Neutrophil (primary cell): ENCODE measurements around the gene SLC5A2.

Experiments
- H3K27ac ChIP-seq: fragments of 200-600 bp; sonication (generic); 2 replicates; pipeline ENCODE4 v1.5.1; 2016; ENCODE audit warnings: mild to moderate bottlenecking, moderate library complexity
- H3K27me3 ChIP-seq: fragments of 200-600 bp; sonication (generic); 2 replicates; pipeline ENCODE4 v1.6.0; 2016; ENCODE audit warnings: mild to moderate bottlenecking
- H3K36me3 ChIP-seq: fragments of 200-600 bp; sonication (generic); 2 replicates; pipeline ENCODE4 v1.5.1; 2017
- H3K4me1 ChIP-seq, 2 experiments: fragments of 200-600 bp in 1 of 2; sonication (generic) in 1 of 2; 1 replicate in 1 of 2; 2 replicates in 1 of 2; pipeline versions ENCODE4 v1.5.1 to v1.6.1; 2013 to 2016; ENCODE audit warnings: low read depth in 1 of 2, low read length in 1 of 2, mild to moderate bottlenecking in 1 of 2, moderate library complexity in 1 of 2; ENCODE audit not compliant: control insufficient read depth in 1 of 2, insufficient read depth in 1 of 2
- H3K4me3 ChIP-seq, 2 experiments: fragments of 200-600 bp in 1 of 2; sonication (generic) in 1 of 2; 1 replicate in 1 of 2; 2 replicates in 1 of 2; pipeline ENCODE4 v1.5.1; 2013 to 2016; ENCODE audit warnings: low read depth in 1 of 2, low read length in 1 of 2, mild to moderate bottlenecking in 1 of 2, moderate library complexity in 1 of 2
- H3K9me3 ChIP-seq: fragments of 200-600 bp; sonication (generic); 2 replicates; pipeline ENCODE4 v1.5.1; 2016
- TF ChIP-seq, protein P1 (sequence below): fragments of 200-600 bp; sonication (generic); IDR thresholded peaks from 2 replicates; pipeline ENCODE4 v1.5.1; 2016; ENCODE audit warnings: antibody characterized with exemption

The SLC5A2 gene

DNA sequence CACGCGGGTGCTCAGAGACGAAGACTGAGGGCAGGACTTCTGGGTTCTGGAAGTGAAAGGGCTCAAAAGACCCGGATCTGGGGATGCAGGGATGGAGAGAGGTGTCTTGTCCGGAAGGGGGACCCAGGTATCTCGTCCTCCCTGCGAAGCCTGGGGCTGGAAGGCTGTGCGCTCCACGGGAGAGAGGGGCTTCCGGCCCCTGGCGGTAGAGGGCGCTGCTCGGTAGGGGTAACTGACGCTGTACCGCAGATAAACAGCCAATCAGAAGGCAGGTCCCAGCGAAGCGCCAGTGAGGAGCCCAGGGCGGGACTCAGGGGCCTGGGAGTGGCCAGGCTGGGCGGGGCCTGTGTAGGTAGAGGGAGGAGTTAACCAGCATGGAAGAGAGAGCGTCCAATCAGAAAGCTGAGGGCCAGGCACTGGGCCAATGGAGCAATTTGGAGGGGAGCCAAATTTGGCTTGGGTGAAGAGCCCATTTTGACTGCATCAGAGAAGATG, 10.2 kb upstream of the SLC5A2 start:
- Histone ChIP-seq H3K27me3 (peaks cover 70% of the 10 kb centered on the region), H3K27ac (no peak overlapping the region), H3K9me3 (no peaks in the 10 kb centered on the region), H3K4me1 (peaks cover 22 to 31% of the 10 kb centered on the region in 2 experiments), H3K36me3 (no peaks in the 10 kb centered on the region), H3K4me3 (no peak overlapping the region)
- TF ChIP-seq, protein P1, sequence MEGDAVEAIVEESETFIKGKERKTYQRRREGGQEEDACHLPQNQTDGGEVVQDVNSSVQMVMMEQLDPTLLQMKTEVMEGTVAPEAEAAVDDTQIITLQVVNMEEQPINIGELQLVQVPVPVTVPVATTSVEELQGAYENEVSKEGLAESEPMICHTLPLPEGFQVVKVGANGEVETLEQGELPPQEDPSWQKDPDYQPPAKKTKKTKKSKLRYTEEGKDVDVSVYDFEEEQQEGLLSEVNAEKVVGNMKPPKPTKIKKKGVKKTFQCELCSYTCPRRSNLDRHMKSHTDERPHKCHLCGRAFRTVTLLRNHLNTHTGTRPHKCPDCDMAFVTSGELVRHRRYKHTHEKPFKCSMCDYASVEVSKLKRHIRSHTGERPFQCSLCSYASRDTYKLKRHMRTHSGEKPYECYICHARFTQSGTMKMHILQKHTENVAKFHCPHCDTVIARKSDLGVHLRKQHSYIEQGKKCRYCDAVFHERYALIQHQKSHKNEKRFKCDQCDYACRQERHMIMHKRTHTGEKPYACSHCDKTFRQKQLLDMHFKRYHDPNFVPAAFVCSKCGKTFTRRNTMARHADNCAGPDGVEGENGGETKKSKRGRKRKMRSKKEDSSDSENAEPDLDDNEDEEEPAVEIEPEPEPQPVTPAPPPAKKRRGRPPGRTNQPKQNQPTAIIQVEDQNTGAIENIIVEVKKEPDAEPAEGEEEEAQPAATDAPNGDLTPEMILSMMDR: no peak

DNA sequence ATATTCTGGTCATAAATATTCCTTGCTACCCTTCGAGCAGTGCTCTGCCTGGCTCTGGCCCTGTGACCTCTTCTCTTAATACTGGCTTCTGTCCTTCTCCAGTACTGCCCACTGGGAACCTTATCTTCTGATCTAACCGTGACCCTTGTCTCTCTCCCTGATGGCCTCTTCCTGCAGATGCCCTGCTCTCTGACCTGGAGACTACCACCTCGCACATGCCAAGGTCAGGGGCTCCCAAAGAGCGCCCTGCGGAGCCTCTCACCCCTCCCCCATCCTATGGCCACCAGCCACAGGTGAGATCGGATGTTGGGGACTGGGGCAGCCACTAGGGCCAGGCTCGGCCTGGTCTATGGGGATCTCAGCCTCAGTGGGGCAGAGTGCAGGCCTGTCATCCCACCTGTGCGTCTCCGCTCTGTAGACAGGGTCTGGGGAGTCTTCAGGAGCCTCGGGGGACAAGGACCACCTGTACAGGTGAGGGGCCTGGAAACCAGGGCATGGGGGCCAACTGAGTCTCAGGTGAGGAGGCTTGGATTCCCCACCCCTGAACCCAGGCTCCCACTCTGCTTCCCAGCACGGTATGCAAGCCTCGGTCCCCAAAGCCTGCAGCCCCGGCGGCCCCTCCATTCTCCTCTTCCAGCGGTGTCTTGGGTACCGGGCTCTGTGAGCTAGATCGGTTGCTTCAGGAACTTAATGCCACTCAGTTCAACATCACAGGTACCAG, 9.5 kb upstream of the SLC5A2 start:
- Histone ChIP-seq H3K9me3 (no peaks in the 10 kb centered on the region), H3K27me3 (peaks cover 77% of the 10 kb centered on the region), H3K36me3 (no peaks in the 10 kb centered on the region), H3K4me1 (peaks cover 22 to 32% of the 10 kb centered on the region in 2 experiments), H3K27ac (no peak overlapping the region), H3K4me3 (no peak overlapping the region)
- TF ChIP-seq, protein P1: no peak

DNA sequence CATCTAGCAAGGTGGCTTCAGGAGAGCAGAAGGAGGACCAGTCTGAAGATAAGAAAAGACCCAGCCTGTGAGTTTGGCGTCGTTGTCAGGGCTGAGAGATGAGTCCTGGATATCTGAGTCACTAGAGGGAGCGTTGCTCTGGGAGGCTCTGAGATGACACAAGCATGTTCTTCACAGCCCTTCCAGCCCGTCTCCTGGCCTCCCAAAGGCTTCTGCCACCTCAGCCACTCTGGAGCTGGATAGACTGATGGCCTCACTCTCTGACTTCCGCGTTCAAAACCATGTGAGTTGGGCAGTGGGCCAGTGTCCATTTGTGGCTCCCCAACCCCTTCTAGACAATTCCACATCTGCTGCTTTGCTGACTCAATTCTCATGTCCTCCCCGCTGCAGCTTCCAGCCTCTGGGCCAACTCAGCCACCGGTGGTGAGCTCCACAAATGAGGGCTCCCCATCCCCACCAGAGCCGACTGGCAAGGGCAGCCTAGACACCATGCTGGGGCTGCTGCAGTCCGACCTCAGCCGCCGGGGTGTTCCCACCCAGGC, 8.7 kb upstream of the SLC5A2 start:
- H3K27me3 ChIP-seq: peaks cover 81% of the 10 kb centered on the region
- H3K9me3 ChIP-seq: no peaks in the 10 kb centered on the region
- H3K4me3 ChIP-seq: no peak overlapping the region
- no peak overlapping the region for H3K27ac ChIP-seq
- peaks cover 22 to 32% of the 10 kb centered on the region in 2 experiments for H3K4me1 ChIP-seq
- H3K36me3 ChIP-seq: no peaks in the 10 kb centered on the region
- TF ChIP-seq, protein P1: no peak

DNA sequence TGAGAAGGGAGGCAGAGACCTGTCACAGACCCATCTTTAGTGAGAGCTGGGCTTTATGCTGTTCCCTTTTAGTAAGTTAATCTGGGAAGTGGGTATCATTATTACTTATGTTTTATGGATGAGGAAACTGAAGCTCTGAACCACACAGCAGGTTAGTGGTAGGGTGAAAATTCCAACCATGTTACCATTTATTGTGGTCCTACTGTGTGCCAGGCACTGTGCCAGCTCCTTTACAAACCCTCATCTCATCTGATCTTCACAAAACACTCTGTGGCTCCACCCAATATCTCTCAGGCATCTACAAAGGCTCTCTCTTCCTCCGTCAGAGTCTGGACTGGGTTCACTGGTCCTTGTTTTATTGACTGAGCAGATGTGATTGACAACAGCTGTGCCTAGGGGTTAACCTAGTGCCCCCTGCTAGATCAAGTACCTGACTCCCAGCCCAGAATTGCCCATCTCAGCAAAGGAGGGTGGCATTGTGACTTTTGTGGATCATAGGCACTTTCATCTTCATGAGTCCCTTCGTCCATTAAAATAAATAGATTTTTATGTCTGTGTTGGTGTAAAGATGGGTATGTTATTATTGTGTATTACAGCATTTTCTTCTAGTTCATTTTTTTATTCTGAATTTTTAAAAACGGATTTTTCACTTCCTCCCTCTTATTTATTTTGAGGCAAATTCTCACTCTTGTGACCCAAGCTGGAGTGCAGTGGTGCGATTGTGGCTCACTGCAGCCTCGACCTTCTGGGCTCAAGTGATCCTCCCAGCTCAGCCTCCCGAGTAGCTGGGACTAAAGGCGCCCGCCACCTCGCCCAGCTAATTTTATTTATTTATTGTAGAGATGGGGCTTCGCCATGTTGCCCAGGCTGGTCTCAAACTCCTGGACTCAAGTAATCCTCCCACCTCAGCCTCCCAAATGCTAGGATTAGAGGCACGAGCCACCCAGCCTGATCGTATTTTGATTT, 7.9 kb upstream of the SLC5A2 start:
- H3K27ac ChIP-seq: no peak overlapping the region
- TF ChIP-seq, protein P1: no peak
- H3K4me1 ChIP-seq: peaks cover 22 to 32% of the 10 kb centered on the region in 2 experiments
- H3K9me3 ChIP-seq: no peaks in the 10 kb centered on the region
- peaks cover 81% of the 10 kb centered on the region for H3K27me3 ChIP-seq
- no peak overlapping the region for H3K4me3 ChIP-seq
- H3K36me3 ChIP-seq: no peaks in the 10 kb centered on the region

DNA sequence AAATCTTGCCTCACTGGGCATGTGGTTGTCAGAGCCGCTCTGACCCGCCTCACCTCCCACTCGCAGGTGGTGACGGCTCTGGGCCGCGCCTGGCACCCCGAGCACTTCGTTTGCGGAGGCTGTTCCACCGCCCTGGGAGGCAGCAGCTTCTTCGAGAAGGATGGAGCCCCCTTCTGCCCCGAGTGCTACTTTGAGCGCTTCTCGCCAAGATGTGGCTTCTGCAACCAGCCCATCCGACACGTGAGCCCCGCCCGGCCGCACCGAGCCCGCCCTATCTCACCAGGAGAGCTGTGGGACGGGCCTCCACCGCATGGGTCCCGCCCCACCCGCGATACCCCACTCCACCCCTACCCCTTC, 7.0 kb upstream of the SLC5A2 start:
- Histone ChIP-seq H3K27me3 (peaks cover 78% of the 10 kb centered on the region), H3K4me3 (peak overlapping the region; percentile 78 to 91), H3K36me3 (no peaks in the 10 kb centered on the region), H3K9me3 (no peaks in the 10 kb centered on the region), H3K4me1 (peaks cover 22 to 36% of the 10 kb centered on the region in 2 experiments), H3K27ac (no peak overlapping the region)
- TF ChIP-seq, protein P1: no peak
